ENCODE data around the gene CPO.

The CPO gene

GRCh38 chr2:206971805-206972204 is 32.5 kb downstream of the CPO start:
- no peak overlapping the region for H3K4me3 ChIP-seq (ENCODE audit: low read length)
- TF ChIP-seq CTCF (conservative IDR thresholded peaks at IDR 0.05; ENCODE audit: low read length): no peak
- peak; percentile 89 for DNase-seq (ENCODE audit: low read depth)

GRCh38 chr2:206974551-206974950 is 35.2 kb downstream of the CPO start:
- no peak for DNase-seq (ENCODE audit: low read depth)
- no peak overlapping the region for H3K4me3 ChIP-seq (ENCODE audit: low read length)
- TF ChIP-seq CTCF (conservative IDR thresholded peaks at IDR 0.05; ENCODE audit: low read length): no peak

DNA sequence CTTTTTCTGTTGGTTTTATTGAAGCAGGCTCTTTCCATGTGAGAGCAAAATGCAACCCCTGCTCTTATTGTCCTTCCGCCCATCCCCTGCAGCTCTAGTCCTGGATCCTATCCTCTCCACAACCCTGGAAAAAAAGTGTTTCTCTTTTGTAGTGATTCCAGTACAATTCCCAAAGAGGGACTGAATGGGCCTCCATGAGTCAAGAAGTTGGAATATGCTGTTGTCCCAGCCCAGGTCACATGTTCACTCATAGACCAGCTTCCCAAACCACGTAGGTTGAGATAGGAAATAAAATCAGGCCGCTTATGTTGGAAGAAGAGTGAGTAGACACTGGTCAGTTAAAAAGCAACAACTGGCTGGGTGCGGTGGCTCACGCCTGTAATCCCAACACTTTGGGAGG is 39.4 kb downstream of the CPO start:
- no peak overlapping the region for H3K4me3 ChIP-seq (ENCODE audit: low read length)
- no peak for DNase-seq (ENCODE audit: low read depth)
- no peak for TF ChIP-seq CTCF (conservative IDR thresholded peaks at IDR 0.05; ENCODE audit: low read length)

GRCh38 chr2:206979365-206979764 is 40.0 kb downstream of the CPO start:
- DNase-seq (ENCODE audit: low read depth): no peak
- TF ChIP-seq CTCF (conservative IDR thresholded peaks at IDR 0.05; ENCODE audit: low read length): no peak
- H3K4me3 ChIP-seq (ENCODE audit: low read length): no peak overlapping the region

GRCh38 chr2:206979922-206980321 is 40.6 kb downstream of the CPO start:
- no peak for DNase-seq (ENCODE audit: low read depth)
- no peak for TF ChIP-seq CTCF (conservative IDR thresholded peaks at IDR 0.05; ENCODE audit: low read length)
- H3K4me3 ChIP-seq (ENCODE audit: low read length): no peak overlapping the region

DNA sequence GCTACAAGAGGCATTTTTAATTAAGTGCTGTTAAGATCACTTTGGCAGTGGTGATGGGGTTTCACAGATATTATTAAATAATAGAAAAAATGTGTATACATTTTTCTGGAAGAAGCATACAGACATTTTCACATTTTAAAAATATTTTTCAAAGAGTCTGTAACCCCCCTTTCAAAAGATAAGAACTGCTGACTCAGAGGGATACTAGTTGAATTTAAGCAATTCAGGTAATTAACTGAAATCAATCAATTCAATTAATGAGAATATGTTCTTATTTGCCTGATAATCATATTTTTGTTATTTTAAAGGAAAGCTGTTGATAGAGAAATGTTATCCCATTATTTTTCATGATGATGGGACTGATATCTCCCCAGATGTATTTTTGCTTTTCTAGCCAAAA is 41.1 kb downstream of the CPO start:
- TF ChIP-seq CTCF (conservative IDR thresholded peaks at IDR 0.05; ENCODE audit: low read length): no peak
- DNase-seq (ENCODE audit: low read depth): no peak
- H3K4me3 ChIP-seq (ENCODE audit: low read length): no peak overlapping the region

DNA sequence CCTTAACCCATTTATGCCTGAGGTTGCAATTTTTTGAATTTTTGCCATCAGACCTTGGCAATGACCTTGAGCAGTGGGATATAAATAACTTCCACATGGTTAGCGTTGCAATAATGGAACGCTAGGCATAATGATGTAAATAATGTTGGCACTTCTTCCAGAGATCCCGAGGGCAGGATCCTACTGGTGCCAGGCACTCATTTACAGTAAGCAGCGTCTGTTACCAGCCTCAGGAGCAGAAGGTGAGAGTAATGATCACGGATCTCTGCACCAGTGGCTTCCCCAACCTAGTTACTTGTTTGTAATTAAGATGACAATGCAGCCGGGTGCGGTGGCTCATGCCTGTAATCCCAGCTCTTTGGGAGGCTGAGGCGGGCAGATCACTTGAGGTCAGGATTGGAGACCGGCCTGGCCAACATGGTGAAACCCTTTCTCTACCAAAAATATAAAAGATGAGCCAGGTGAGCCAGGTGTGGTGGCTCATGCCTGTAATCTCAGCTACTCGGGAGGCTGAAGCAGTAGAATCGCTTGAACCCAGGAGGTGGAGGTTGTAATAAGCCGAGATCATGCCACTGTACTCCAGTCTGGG is 41.9 kb downstream of the CPO start:
- TF ChIP-seq CTCF (conservative IDR thresholded peaks at IDR 0.05; ENCODE audit: low read length): no peak
- no peak overlapping the region for H3K4me3 ChIP-seq (ENCODE audit: low read length)
- DNase-seq (ENCODE audit: low read depth): no peak
